ENCODE results near the gene ADD2. TPM values are rescaled to one million over a fixed set of nuclear protein-coding genes. Genes with fewer than 3 reads are reported as not detected.

Gene ADD2
- total RNA-seq, 2 donors from 2014 or later: 2.3 to 4.8 TPM

GRCh38 chr2:70647873-70648481, 120.0 kb downstream of the ADD2 start:
- H3K4me3 Mint-ChIP-seq: no peak overlapping the region
- H3K9me3 Mint-ChIP-seq: no peaks in the 10 kb centered on the region
- H3K27ac Mint-ChIP-seq: no peak overlapping the region
- ATAC-seq: peak; percentile 67 to 77
- H3K27me3 Mint-ChIP-seq: peaks cover 10 to 20% of the 10 kb centered on the region in 2 donors
- DNase-seq (ENCODE audit: low spot score): no peak
- no peaks in the 10 kb centered on the region for H3K36me3 Mint-ChIP-seq
- H3K4me1 Mint-ChIP-seq (ENCODE audit: low read depth in 2 of 2): no peaks in the 10 kb centered on the region

GRCh38 chr2:70646420-70646818, 121.6 kb downstream of the ADD2 start:
- DNase-seq (ENCODE audit: low spot score) (no peak), ATAC-seq (peak in 1 of 2 donors; percentile 3)
- Mint-ChIP-seq H3K4me1 (ENCODE audit: low read depth in 2 of 2) (no peaks in the 10 kb centered on the region), H3K4me3 (no peak overlapping the region), H3K27me3 (peaks cover 6 to 11% of the 10 kb centered on the region in 2 donors), H3K27ac (no peak overlapping the region), H3K36me3 (no peaks in the 10 kb centered on the region), H3K9me3 (no peaks in the 10 kb centered on the region)

- Mint-ChIP-seq H3K4me3 (no peak overlapping the region), H3K4me1 (ENCODE audit: low read depth in 2 of 2) (no peaks in the 10 kb centered on the region), H3K36me3 (no peaks in the 10 kb centered on the region), H3K9me3 (no peaks in the 10 kb centered on the region), H3K27me3 (peaks cover 7 to 9% of the 10 kb centered on the region in 2 donors), H3K27ac (no peak overlapping the region)
- no peak for ATAC-seq
- no peak for DNase-seq (ENCODE audit: low spot score)
Observed at GRCh38 chr2:70645733-70646419, 122.1 kb downstream of the ADD2 start.

- Mint-ChIP-seq H3K4me1 (ENCODE audit: low read depth in 2 of 2) (no peaks in the 10 kb centered on the region), H3K27ac (no peak overlapping the region), H3K27me3 (peaks cover 10 to 12% of the 10 kb centered on the region in 2 donors), H3K36me3 (no peaks in the 10 kb centered on the region), H3K4me3 (no peak overlapping the region), H3K9me3 (no peaks in the 10 kb centered on the region)
- DNase-seq (ENCODE audit: low spot score) (no peak), ATAC-seq (no peak)
Observed at GRCh38 chr2:70643715-70644114, 124.3 kb downstream of the ADD2 start.

- Mint-ChIP-seq H3K27me3 (peaks cover 17 to 26% of the 10 kb centered on the region in 2 donors), H3K9me3 (no peaks in the 10 kb centered on the region), H3K4me1 (ENCODE audit: low read depth in 2 of 2) (no peaks in the 10 kb centered on the region), H3K27ac (no peak overlapping the region), H3K36me3 (no peaks in the 10 kb centered on the region), H3K4me3 (no peak overlapping the region)
- DNase-seq (ENCODE audit: low spot score) (no peak), ATAC-seq (no peak)
Observed at GRCh38 chr2:70641263-70641784, 126.7 kb downstream of the ADD2 start.

GRCh38 chr2:70639841-70640436, 128.1 kb downstream of the ADD2 start:
- H3K27ac Mint-ChIP-seq: no peak overlapping the region
- ATAC-seq: no peak
- DNase-seq (ENCODE audit: low spot score): no peak
- no peaks in the 10 kb centered on the region for H3K9me3 Mint-ChIP-seq
- no peaks in the 10 kb centered on the region for H3K36me3 Mint-ChIP-seq
- peaks cover 22 to 26% of the 10 kb centered on the region in 2 donors for H3K27me3 Mint-ChIP-seq
- H3K4me3 Mint-ChIP-seq: no peak overlapping the region
- no peaks in the 10 kb centered on the region for H3K4me1 Mint-ChIP-seq (ENCODE audit: low read depth in 2 of 2)

- ATAC-seq (no peak), DNase-seq (ENCODE audit: low spot score) (no peak)
- Mint-ChIP-seq H3K9me3 (no peaks in the 10 kb centered on the region), H3K4me3 (no peak overlapping the region), H3K4me1 (ENCODE audit: low read depth in 2 of 2) (no peaks in the 10 kb centered on the region), H3K27me3 (peaks cover 22 to 29% of the 10 kb centered on the region in 2 donors), H3K36me3 (no peaks in the 10 kb centered on the region), H3K27ac (no peak overlapping the region)
Observed at GRCh38 chr2:70638561-70638960, 129.4 kb downstream of the ADD2 start.

- no peak overlapping the region for H3K4me3 Mint-ChIP-seq
- peaks cover 39 to 60% of the 10 kb centered on the region in 2 donors for H3K27me3 Mint-ChIP-seq
- H3K4me1 Mint-ChIP-seq (ENCODE audit: low read depth in 2 of 2): no peaks in the 10 kb centered on the region
- H3K27ac Mint-ChIP-seq: no peak overlapping the region
- H3K36me3 Mint-ChIP-seq: peaks cover 5% of the 10 kb centered on the region
- DNase-seq (ENCODE audit: low spot score) (no peak), ATAC-seq (no peak)
- no peaks in the 10 kb centered on the region for H3K9me3 Mint-ChIP-seq
Observed at GRCh38 chr2:70633508-70633907, 134.5 kb downstream of the ADD2 start.

- Mint-ChIP-seq H3K36me3 (peaks cover 5% of the 10 kb centered on the region), H3K4me3 (no peak overlapping the region), H3K9me3 (no peaks in the 10 kb centered on the region), H3K27me3 (peaks cover 42 to 60% of the 10 kb centered on the region in 2 donors), H3K4me1 (ENCODE audit: low read depth in 2 of 2) (no peaks in the 10 kb centered on the region), H3K27ac (no peak overlapping the region)
- no peak for DNase-seq (ENCODE audit: low spot score)
- ATAC-seq: no peak
Observed at GRCh38 chr2:70632966-70633365, 135.0 kb downstream of the ADD2 start.

- Mint-ChIP-seq H3K4me3 (no peak overlapping the region), H3K27ac (no peak overlapping the region), H3K9me3 (no peaks in the 10 kb centered on the region), H3K27me3 (peaks cover 42 to 60% of the 10 kb centered on the region in 2 donors), H3K36me3 (peaks cover 5% of the 10 kb centered on the region), H3K4me1 (ENCODE audit: low read depth in 2 of 2) (no peaks in the 10 kb centered on the region)
- ATAC-seq (no peak), DNase-seq (ENCODE audit: low spot score) (no peak)
Observed at GRCh38 chr2:70632388-70632787, 135.6 kb downstream of the ADD2 start.

GRCh38 chr2:70630761-70631160, 137.2 kb downstream of the ADD2 start:
- ATAC-seq (no peak), DNase-seq (ENCODE audit: low spot score) (no peak)
- peaks cover 37 to 51% of the 10 kb centered on the region in 2 donors for H3K27me3 Mint-ChIP-seq
- no peak overlapping the region for H3K4me3 Mint-ChIP-seq
- H3K36me3 Mint-ChIP-seq: peaks cover 5% of the 10 kb centered on the region
- H3K4me1 Mint-ChIP-seq (ENCODE audit: low read depth in 2 of 2): no peaks in the 10 kb centered on the region
- no peak overlapping the region for H3K27ac Mint-ChIP-seq
- no peaks in the 10 kb centered on the region for H3K9me3 Mint-ChIP-seq

GRCh38 chr2:70627211-70627898, 140.6 kb downstream of the ADD2 start:
- no peak overlapping the region for H3K4me3 Mint-ChIP-seq

GRCh38 chr2:70626254-70626990, 141.6 kb downstream of the ADD2 start:
- ATAC-seq: no peak

More at GRCh38 chr2:70627211-70627898, 140.6 kb downstream of the ADD2 start:
- no peaks in the 10 kb centered on the region for H3K9me3 Mint-ChIP-seq
- no peak overlapping the region for H3K27ac Mint-ChIP-seq
- no peaks in the 10 kb centered on the region for H3K36me3 Mint-ChIP-seq
- ATAC-seq (no peak), DNase-seq (ENCODE audit: low spot score) (no peak)
- peaks cover 30 to 38% of the 10 kb centered on the region in 2 donors for H3K27me3 Mint-ChIP-seq
- no peaks in the 10 kb centered on the region for H3K4me1 Mint-ChIP-seq (ENCODE audit: low read depth in 2 of 2)

More at GRCh38 chr2:70626254-70626990, 141.6 kb downstream of the ADD2 start:
- Mint-ChIP-seq H3K4me1 (ENCODE audit: low read depth in 2 of 2) (no peaks in the 10 kb centered on the region), H3K36me3 (no peaks in the 10 kb centered on the region), H3K27ac (no peak overlapping the region), H3K27me3 (peaks cover 32 to 40% of the 10 kb centered on the region in 2 donors), H3K9me3 (no peaks in the 10 kb centered on the region), H3K4me3 (no peak overlapping the region)
- DNase-seq (ENCODE audit: low spot score): no peak

All from natural killer cell treated with Interleukin-12 subunit alpha and Interleukin-12 subunit beta and Interleukin-15 and Interleukin-18, amount 100 ng/mL, for 72 hours (primary cell).